Panc1 (cell line): ENCODE measurements around the gene RITA1.

Source experiments
- CTCF ChIP-seq: fragments of 450-650 bp; IDR thresholded peaks from 2 replicates; pipeline ENCODE4 v1.5.1; 2017; ENCODE audit warnings: mild to moderate bottlenecking
- POLR2AphosphoS5 ChIP-seq: IDR thresholded peaks from 2 replicates; pipeline ENCODE4 v1.6.1; 2012; ENCODE audit warnings: mild to moderate bottlenecking, low read depth, low read length, moderate library complexity

GRCh38 chr12:113203852-113204760, 18.6 kb downstream of the RITA1 start:
- TF ChIP-seq POLR2AphosphoS5 (no peak), CTCF (no peak)
